GM21576 (cell line): ENCODE results near the gene SGMS1.
"Not testable (repeated sequence)": the region's sequence is repeated elsewhere in the genome, so short reads cannot be mapped to it uniquely, and the experiment has no call there.

Source experiments
- ATAC-seq: cut with Tn5 transposase; IDR thresholded peaks from one replicate; pipeline ENCODE4 v1.9.1; 2021; ENCODE audit warnings: mild to moderate bottlenecking, moderate library complexity; ENCODE audit not compliant: unreplicated experiment

Gene SGMS1

DNA sequence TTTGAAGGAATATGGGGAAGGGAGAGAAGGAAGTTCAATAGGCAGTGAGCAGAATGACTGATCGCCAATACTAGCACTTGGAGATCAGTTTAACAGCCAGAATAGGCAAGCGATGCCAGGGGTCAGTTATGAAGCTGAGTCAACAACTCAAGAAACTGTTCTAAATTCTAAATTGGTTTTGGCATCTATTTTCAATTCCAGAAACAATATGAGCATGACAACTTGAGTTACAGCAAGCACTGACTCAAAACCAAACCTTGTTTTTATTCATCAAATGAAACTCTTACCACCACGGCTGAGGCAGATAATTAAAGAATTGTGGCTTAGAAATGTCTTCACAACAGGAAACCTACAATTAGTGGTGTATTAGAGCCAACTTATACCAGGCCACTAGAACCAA, 192.0 kb downstream of the SGMS1 start:
- ATAC-seq = peak; percentile 86

DNA sequence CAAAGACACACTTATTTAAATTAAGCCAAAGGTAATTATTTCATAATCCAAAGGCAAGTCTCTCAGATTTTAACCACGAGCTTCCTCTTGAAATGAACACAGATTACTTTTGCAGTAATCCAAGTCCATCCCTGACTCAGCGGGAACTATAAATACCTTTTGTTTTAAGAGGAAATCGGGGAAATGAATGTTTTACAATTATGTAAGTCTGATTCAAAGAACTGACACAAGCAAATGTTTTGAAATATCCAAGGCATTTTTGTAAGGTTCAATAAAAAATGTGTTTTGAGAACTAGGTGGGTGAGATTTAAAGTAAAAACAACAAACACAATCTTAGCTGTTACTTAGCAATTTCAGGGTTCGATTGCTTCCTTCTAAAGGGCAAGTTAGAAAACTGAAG, 192.6 kb downstream of the SGMS1 start:
- ATAC-seq = no peak

DNA sequence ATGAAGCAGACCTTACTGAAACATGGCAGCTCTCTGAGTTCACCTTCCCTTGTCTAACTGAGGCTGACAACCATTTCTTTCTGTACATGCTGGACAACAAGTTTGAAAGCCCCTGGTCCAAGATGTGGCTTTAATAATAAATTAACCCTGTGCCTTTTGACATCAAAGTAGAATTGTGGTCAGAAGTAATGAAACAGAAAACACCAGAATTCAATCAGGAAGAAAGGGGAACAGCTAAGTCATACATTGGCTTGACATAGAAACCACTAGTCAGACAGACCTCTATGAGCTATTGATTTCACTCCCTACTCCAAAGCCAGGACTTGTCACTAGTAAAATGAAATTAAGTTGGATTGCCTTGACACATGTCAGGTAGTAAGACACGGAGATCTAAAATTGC, 197.3 kb downstream of the SGMS1 start:
- peak; percentile 57 for ATAC-seq

DNA sequence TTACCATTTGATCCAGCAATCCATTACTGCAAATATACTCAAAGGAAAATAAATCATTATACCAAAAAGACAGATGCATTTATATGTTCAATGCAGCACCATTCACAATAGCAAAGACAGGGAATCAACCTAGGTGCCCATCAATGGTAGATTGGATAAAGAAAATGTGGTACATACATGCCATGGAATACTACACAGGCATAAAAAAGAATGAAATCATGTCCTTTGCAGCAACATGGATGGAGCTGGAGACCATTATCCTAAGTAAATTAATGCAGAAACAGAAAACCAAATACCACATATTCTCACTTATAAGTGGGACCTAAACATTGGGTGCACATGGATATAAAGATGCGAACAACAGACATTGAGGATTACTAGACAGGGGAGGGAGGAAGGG, 198.5 kb downstream of the SGMS1 start:
- not testable (repeated sequence) for ATAC-seq

DNA sequence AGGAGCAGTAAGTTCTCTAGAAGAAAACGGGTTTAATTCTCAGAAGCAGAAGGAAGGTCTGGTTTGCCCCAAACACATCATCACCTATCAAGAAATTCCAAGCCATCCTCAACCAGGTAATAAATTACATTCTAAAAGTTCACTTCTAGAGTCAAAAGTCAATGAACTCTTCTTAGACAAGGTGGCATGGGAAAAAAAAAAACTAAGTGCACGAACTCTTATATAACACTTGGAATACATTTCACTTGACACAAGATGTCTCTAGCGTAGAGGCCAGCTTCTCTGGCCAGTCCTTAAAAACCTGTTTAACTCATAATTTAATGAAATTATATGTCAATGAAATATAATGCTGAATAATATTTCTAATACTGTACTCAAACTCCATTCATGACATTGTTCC, 200.3 kb downstream of the SGMS1 start:
- no peak for ATAC-seq

DNA sequence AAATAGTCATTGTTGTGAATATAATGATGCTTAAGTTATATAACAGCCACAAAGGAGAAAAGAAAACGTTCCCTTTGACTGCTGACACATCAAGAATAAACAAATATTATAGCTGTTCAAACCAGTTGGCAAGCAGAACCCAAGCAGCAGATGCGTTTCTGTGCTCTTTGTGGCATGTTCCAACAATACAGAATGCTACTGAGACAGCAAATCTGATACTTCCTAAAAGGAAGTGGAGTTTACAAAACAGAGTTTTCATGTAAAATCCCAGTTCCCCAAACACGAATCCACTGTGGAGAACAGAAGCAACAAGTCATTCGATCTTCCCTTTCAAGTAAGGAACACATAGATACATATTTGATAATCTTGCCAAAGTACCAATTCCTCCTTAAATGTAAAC, 201.5 kb downstream of the SGMS1 start:
- ATAC-seq = no peak

DNA sequence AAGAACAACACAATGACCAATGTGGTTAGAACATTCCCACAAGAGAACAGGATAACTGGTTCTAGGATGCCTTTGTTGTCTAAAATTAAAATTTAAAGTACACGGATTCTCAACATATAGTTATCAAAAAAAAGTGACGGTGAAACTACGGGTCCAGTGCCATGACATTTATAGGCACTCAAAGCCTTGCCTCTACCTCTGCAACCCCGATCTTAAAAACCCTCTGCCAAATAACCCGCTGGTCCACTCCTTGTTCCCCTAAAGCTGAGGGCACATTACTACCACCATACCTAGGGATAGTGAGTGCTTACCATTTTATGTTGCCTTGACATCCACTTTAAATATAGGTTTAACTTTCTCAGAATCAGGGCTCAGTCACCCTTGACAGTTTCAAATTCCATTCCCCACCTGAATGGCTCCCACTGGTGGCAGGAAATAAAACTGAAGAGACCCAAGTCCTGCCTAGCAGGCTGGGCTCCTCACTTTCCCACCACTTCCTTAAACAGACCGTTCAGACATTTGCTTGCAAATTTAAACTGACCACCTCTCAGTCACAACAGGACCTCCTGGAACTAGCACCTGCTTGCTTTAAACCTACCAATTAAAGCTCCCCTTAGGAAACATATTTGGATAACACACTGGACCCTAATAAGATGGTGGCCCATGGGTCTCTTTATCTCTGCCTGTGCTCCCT, 202.6 kb downstream of the SGMS1 start:
- ATAC-seq = peak; percentile 34

DNA sequence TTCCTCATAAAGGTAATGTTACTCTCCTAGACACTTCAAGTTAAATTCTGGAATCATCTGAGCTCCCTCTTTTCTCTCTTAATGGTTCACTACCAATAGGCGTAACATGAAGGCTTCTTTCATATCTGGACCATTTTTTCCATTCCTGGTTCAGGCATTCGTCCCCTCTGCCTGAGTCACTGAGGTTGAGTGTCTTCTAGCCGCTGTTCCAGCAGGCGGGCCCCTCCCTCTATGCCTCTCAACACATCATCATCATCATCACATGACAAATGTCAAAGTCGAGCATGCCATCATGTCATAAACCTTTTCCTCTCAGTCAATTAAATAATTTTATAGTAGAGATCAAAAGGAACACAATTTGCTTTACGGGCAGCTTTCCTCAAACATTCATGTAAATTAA, 203.6 kb downstream of the SGMS1 start:
- ATAC-seq = no peak

DNA sequence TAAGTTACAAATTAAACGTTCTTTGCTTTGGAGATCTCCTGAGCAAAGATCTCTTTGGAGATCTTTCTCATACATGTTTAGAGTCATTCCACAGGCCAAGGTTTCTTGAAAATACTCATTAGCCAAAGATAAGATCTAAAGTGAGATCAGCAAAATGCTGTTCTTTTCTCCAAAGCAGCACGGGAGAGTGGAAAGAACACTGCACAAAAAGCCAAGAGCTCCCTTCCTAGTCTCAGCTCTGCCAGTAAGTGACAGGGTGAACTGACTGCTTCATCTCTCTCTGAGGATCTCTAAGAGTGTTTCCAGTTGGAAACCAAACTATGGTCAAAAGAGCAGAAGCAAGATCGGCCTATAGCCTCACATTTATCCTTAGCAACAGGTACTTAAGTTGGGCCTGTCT, 204.0 kb downstream of the SGMS1 start:
- ATAC-seq = no peak

DNA sequence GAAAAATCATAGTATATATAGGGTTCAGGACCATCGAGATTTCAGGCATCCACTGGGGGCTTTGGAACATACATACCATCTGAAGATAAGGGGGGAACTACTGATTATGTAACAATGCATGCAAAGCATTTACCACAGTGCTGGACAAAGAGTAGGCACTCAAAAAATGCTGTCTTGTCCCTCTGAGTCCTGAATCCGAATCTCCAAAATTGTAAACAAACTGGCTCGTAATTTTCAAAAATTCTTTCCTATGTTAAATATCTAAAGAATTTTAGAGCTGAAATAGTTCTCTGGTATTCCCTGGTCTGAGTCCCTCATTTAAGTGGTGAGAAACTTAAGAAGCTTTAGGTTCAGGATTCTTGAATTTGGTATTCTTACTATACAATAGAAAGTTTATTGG, 204.7 kb downstream of the SGMS1 start:
- ATAC-seq = no peak

DNA sequence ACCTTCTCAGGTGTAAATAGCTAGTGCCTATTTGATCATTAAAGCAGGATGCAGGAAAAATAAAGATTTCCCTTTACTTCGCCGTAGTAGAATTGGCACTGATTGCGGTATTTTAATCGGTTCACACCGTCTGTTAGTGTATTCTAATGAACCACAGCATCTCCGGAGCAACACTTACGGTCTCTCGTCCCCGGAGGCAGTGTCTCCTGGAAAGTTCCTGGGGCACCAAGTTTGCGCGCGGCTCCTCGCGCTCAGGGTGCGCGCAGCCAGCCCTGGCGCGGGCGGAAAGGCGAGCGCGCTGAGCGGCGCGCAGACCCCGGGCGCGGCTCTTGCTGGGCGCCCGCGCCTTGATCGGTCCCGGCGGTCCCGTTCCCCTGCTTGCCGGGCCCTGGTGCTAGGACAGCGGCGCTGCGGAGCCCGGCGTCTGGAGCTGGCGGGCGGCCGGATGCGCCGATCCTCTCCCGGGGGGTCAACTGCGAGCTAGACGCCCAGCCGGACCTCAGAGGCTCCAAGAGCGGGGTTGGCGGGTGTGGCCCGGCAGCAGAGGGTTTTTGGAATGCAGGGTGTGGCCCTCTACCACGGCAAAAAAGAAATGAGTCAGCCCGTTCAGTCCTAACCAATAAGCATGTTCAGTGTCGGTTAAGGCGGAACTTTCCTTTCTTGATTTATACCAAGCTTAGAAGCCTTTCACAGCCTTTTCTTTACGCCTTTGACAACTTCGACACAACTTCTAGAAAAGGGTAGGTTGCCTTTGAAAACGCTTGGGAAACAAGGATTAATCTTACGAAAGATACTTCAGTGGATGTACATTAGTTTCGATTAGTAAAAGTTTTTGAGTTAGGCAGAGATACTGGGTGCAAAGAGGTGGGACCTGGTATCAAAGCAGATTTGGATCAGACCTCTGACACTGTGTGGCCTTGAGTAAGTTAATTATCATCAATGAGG, 205.6 kb downstream of the SGMS1 start:
- peak; percentile 86 for ATAC-seq

DNA sequence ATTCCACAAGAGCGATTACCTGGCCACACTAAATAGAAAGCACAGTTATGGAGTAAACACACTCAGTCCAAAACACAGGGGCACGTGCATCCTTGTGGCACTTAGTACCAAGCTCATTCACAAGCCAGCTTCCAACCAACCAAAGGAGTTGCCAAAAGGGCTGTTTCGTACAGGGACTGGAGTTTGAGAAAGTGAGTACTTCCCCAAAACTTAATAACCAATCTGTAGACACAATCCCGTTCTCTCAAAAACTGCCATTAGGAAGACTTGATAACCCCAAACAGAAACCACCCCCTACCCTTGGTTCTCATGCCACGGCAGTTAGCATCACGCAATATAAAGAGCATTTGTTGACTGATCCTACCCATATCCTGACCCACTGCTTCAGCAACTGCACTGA, 206.3 kb downstream of the SGMS1 start:
- ATAC-seq = no peak

DNA sequence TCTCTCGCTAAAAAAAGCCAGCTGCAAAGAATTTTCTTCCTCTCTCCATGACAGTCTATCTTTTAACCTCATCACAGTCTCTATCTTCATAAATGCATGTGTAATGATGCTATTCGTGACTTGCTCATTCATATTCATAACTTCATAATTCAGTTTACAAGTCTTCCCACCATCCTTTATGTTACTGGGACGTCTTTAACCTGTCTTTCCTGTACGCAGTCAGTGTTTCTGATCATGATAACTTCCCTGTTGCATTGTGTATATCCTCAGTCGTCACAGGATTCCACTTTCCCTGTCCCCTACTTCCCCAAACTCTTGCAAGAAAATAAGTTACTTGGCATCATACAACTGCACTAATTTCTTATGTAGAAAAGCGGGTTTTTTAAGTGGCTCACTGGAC, 206.9 kb downstream of the SGMS1 start:
- ATAC-seq = no peak

DNA sequence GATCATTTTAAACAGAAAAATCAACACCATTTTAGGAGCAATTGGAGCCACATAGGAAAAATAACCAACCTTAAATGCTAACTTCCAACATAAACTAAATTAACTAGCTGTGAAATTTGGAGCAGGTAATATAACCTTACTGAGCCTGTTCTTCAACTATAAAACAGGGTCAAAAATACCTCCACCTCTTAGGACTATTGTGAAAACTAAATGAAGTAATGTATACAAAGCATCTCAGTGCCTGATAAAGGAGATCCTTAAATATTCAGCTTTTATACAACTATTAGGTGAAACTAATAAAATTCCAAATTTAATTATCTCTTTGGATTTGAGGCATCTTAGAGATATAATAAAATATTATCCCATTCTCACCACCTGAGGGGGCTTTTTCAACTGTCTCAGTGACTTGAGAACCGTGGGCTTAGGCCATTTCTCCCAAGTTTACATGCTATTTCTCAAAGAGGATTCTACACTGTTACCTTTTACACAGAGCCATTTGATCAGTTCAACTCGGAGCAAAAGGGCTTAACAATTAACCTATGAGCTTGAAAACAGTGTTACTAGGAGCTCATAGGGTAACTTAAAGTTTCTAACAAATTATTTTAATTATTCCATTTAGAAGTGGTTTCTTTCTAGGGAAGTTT, 207.5 kb downstream of the SGMS1 start:
- ATAC-seq = no peak

DNA sequence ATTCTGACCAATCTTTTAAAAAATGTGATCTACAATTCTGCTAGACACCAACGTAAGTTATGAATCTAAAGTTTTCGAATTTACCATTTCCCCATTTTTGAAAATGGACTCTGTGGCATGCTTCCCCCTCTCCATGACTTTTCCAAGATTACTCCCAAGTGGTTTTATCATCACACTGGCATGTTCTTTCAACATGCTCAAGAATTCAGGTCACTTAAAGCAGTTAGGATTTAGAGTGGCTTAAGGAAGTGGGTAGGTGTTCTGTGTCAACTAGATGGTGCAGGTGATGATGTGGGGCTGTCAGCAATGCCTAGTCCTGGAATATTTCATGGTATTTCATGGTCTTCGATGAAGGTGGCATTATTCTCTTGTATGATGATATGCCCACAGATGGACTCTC, 208.5 kb downstream of the SGMS1 start:
- ATAC-seq = no peak

DNA sequence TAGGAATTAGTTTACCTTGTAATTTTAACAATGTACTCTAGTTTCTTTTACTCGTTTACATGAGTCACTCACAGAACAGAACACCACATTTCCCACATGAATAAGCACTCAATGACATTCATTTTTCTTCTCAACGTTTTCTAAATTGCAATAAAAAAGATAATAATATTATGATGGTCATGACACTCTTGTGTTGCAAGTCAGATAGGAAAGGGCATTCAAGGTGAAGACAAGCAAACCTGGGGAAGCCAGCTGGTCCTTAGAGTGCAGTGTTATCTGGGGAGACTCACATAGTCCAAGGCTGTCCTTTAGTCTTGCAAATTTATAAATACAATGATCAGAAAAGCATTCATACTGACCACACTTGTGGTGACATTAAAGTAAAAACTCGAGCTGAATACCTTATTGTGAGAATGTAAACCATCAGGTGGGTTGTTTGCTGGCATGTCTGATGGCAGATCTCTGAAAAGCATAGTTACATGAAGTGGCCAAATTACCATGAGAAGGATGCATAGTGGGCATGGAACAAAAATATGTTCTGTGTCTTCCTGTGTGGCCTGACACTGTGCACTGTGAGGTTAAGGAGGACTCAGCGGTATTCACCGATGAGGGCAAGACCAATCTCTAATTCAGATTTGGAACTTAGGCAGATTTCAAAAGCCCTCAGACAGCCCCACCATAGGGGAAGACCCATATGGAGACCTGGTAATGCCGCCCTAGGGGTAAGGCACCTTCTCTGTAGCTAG, 213.5 kb downstream of the SGMS1 start:
- no peak for ATAC-seq

DNA sequence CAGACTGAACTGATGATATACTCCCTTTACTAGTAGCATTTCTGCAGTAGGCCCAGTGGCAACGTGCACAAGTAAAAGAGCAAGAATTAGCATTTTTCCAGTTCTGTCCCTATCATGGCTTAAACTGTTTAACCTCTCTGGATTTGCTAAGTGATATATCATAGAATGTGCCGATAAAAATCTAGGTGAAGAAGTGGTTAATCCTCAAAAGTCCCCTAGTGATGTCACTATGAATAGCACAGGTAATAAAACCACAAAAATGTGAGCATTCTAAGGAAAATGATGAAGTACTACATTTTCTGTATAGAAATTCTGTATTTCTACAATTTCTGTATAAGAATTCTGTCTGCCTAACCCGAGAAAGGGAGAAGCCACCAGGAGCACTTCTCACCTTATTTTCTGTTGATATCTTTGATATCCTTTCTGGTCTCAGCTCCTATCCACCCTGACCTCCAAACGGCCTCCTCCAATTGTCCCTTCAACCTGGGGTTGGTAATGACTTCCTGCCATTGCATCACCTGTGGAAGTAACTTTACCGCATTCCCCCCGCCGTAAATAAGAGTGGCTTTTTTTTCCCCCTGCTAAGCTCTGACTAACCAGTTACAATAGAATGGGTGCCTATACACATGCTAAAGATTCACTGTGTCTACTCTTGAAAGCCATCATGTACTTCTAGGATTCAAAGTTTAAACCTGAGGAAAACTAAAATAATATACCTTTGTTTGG, 216.5 kb downstream of the SGMS1 start:
- no peak for ATAC-seq

DNA sequence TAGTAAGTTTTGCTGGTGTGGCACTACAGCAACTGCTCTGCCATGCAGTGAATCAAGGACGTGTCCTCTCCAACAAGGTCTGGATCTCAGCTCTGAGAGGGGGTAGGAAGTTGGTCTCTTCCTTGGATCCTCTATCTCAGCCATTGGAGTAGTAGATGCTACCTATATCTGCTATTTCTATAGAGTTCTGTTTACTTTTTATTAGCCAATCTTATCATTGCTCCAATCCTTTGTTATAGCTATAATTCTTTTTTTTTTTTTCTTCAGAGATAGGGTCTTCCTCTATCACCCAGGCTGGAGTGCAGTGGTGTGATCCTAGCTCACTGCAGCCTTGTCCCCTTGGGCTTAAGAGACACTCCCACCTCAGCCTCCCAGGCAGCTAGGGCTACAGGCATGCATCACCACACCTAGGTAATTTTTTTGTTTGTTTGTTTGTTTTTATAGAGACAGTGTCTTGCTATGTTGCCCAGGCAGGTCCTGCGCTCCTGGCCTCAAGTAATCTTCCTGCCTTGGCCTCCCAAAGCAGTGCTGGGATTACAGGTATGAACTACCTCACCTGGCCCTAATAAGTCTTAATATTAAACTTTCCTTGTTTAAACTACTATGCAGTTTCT, 217.2 kb downstream of the SGMS1 start:
- ATAC-seq = no peak

DNA sequence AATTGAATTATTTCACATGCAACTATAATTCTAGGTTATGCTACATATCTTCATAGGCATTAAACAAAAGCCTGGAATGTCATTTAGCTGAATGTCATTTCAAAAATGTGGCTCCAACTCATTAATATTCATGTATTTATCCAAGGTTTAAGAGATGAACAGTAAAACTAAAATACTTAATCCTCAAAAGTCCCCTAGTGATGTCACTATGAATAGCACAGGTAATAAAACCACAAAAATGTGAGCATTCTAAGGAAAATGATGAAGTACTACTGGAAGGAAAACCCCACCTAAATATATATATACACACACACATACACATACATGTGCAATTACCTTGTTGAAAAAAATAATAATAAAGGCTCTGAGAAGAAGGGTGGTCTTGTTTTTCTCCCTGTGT, 218.0 kb downstream of the SGMS1 start:
- ATAC-seq = no peak
